Ascending aorta (tissue), 2 donors: ENCODE measurements around the gene UBE2E2. TPM values are rescaled to one million over a fixed set of nuclear protein-coding genes. Genes with fewer than 3 reads are reported as not detected.

Experiments used
- DNase-seq, 2 donors: peaks; one replicate each; pipeline ENCODE4 v3.0.0-alpha.2; 2019; ENCODE audit warnings: low spot score in 2 of 2
- H3K27ac ChIP-seq, 2 donors: fragments of 200-600 bp; sonication (generic); one replicate each; pipeline ENCODE4 v1.5.1; 2016 to 2017; ENCODE audit warnings: mild to moderate bottlenecking in 1 of 2
- H3K27me3 ChIP-seq: fragments of 200-600 bp; sonication (generic); one replicate; pipeline ENCODE4 v1.5.1; 2017
- H3K36me3 ChIP-seq, 2 donors: fragments of 200-600 bp; sonication (generic); one replicate each; pipeline ENCODE4 v1.5.1; 2016
- H3K4me1 ChIP-seq, 2 donors: fragments of 200-600 bp; sonication (generic); one replicate each; pipeline ENCODE4 v1.5.1; 2016 to 2017; ENCODE audit warnings: mild to moderate bottlenecking in 1 of 2
- H3K4me3 ChIP-seq, 2 donors: fragments of 200-600 bp; sonication (generic); one replicate each; pipeline ENCODE4 v1.5.1; 2016 to 2017; ENCODE audit warnings: mild to moderate bottlenecking in 1 of 2
- H3K9me3 ChIP-seq, 2 donors: fragments of 200-600 bp; sonication (generic); one replicate each; pipeline ENCODE4 v1.5.1; 2016
- intact Hi-C: fragments of 100-400 bp; cut with DNase I; formaldehyde crosslinking; loops from one replicate; pipeline ENCODE4 v1.15.1; 2023
- total RNA-seq: library from RNA; depleted of rRNA; stranded (reverse); fragments of >200 nt; gene quantifications from one replicate; pipeline ENCODE4 v1.1.0, GENCODE V29; 2016
- TF ChIP-seq, protein P1 (sequence below), 3 experiments: fragments of 200-600 bp in 2 of 3; fragments of 450-650 bp in 1 of 3; sonication (generic) in 2 of 3; IDR thresholded peaks; one replicate each; pipeline ENCODE4 v1.5.1; 2016 to 2019; ENCODE audit warnings: antibody characterized with exemption in 3 of 3, mild to moderate bottlenecking in 1 of 3, moderate library complexity in 1 of 3

UBE2E2 gene
- 5.3 TPM for total RNA-seq

DNA sequence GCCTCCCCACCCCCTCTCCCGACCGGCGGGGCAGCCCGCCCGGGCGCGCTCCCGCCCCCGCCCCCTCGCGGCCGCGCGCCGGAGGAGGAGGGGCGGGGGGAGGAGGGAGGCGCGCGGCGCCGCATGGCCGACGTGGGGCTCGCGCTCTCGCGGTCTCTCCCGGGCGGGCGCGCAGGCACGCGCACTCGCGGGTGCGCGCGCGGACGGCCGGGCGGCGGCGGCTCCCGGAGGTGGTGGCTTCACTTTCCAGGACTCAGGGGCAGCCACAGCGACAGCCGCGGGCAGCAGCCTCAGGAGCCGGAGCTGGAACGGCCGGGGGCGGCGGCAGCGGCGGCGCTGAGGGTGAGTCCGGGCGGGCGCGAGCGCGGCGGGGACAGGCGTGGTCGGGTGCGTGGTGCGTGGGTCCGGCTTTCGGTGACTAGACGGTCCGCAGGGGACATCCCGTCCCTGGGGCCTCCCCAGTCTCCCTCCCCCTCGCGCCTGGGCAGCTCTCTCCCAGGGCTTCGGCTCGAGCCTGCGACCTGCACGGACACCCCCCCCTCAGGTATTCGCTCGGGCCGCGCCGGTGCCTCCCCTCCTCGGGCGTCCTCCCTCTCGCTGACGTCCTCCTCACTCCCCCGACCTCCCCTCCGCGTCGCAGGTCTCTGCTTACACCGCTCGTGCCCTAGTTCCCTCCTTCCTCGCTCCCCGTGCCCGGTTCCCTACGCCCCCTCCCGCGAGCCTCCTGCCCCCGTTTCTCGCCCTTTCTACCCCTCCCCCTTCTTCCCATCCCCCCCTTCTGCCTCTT is at the start of gene UBE2E2:
Gene UBE2E2 (plus strand): TSS at position 407 of the 787 bp plus-strand sequence.
- peak in 1 of 2 donors; percentile 85 for DNase-seq
- intact Hi-C loops, result loop anchor here (5.0 to 10.0 kb wide), 4 partner anchors 59 to 742 kb away; partner anchors contain the start of genes NR1D2 and UBE2E1
- Histone ChIP-seq H3K4me3 (peak within 1 kb of the TSS; percentile 90 to 99), H3K4me1 (peaks cover 0 to 4% of the 10 kb centered on the region in 2 donors), H3K27me3 (no peaks in the 10 kb centered on the region), H3K36me3 (no peaks in the 10 kb centered on the region), H3K27ac (peak within 1 kb of the TSS; percentile 83 to 90), H3K9me3 (no peaks in the 10 kb centered on the region)
- TF ChIP-seq, protein P1, sequence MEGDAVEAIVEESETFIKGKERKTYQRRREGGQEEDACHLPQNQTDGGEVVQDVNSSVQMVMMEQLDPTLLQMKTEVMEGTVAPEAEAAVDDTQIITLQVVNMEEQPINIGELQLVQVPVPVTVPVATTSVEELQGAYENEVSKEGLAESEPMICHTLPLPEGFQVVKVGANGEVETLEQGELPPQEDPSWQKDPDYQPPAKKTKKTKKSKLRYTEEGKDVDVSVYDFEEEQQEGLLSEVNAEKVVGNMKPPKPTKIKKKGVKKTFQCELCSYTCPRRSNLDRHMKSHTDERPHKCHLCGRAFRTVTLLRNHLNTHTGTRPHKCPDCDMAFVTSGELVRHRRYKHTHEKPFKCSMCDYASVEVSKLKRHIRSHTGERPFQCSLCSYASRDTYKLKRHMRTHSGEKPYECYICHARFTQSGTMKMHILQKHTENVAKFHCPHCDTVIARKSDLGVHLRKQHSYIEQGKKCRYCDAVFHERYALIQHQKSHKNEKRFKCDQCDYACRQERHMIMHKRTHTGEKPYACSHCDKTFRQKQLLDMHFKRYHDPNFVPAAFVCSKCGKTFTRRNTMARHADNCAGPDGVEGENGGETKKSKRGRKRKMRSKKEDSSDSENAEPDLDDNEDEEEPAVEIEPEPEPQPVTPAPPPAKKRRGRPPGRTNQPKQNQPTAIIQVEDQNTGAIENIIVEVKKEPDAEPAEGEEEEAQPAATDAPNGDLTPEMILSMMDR (IDR thresholded peaks at IDR 0.05), result no peak

DNA sequence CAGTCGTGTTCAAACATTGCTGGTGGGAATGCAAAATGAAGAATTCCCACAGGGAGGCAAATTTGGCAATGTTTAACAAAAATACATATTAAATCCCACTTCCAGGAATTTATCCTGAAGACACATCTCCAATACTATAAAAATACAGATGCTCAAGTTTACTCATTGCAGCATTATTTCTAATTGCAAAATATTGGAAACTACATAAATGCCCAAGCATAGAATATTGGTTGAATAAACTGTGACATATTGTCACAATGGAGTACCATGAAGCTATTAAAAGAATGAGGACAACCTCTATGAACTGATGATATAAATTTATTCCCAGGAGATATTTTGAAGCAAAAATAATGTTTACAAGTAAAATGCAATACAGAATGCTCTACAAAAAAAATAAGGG is 49.7 kb upstream of the UBE2E2 start:
- H3K9me3 ChIP-seq, result peaks cover 0 to 11% of the 10 kb centered on the region in 2 donors
- no peak for DNase-seq
- TF ChIP-seq, protein P1 (IDR thresholded peaks at IDR 0.05), result no peak
- H3K4me1 ChIP-seq, result no peaks in the 10 kb centered on the region
- H3K27me3 ChIP-seq, result no peaks in the 10 kb centered on the region
- intact Hi-C loops, result no loop called here
- H3K4me3 ChIP-seq, result no peak overlapping the region
- H3K27ac ChIP-seq, result no peak overlapping the region
- no peaks in the 10 kb centered on the region for H3K36me3 ChIP-seq

DNA sequence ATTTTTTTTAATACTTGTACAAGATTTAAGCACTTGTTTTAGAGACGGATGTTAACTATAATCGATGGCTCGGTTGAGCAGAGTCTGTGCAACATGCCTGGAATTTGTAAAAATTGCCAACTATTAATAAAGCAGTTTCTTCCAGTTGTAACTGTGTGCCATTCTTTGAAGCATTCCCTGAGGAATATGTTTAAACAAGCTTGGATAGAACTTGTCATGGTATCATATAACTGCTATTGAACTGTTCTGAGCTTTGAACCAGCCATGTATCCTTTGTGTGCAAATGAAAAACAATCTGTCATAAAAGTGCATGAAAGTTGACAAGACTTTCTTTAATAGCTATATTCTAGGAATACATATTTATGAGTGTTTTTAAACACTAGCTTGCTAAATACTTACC is 45.8 kb upstream of the UBE2E2 start:
- Histone ChIP-seq H3K9me3 (peaks cover 0 to 11% of the 10 kb centered on the region in 2 donors), H3K4me3 (no peak overlapping the region), H3K27me3 (no peaks in the 10 kb centered on the region), H3K4me1 (no peaks in the 10 kb centered on the region), H3K36me3 (no peaks in the 10 kb centered on the region), H3K27ac (no peak overlapping the region)
- no peak for DNase-seq
- intact Hi-C loops, result no loop called here
- TF ChIP-seq, protein P1 (IDR thresholded peaks at IDR 0.05), result no peak

DNA sequence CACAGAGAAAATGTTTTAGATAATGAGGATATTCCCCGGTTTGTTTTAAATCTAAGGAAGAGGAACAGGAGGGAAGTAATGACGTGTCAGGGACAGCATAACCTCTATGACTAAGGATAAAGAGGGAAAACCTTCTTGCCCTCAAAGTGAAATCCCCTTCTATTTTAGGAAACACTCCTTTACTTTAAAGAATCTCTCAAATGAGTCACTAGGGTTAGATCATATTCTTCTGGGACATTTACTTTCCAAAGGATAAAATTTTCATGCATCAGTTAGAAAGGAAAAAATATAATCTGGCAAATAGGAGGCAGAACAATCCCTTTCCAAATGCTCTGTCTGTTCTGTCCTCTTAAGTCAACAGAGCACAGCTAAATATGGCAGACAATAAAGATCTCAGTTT is 43.2 kb upstream of the UBE2E2 start:
- H3K27ac ChIP-seq, result no peak overlapping the region
- no peaks in the 10 kb centered on the region for H3K36me3 ChIP-seq
- peaks cover 0 to 9% of the 10 kb centered on the region in 2 donors for H3K9me3 ChIP-seq
- no peaks in the 10 kb centered on the region for H3K4me1 ChIP-seq
- no peak overlapping the region for H3K4me3 ChIP-seq
- intact Hi-C loops, result no loop called here
- no peak for DNase-seq
- H3K27me3 ChIP-seq, result no peaks in the 10 kb centered on the region
- TF ChIP-seq, protein P1 (IDR thresholded peaks at IDR 0.05), result no peak

DNA sequence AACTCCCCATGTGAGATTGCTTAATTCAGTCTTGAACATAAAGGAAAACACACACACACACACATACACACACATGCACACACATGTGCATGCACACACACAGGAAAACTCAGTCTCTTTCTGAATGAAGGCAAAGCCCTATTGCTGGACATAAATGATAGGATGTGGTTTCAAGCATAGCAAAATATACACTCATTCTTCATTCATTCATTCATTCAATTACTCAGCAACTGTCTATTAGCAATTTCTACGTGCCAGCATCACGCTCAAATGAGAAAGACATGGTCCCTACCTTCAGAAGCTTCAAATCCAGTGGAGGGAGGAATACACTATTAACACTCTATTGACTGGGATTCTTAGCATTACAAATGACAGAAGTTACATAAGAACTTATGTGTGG is 41.8 kb upstream of the UBE2E2 start:
- DNase-seq, result no peak
- Histone ChIP-seq H3K4me1 (no peaks in the 10 kb centered on the region), H3K27me3 (no peaks in the 10 kb centered on the region), H3K36me3 (no peaks in the 10 kb centered on the region), H3K9me3 (no peaks in the 10 kb centered on the region), H3K4me3 (no peak overlapping the region), H3K27ac (no peak overlapping the region)
- intact Hi-C loops, result no loop called here
- TF ChIP-seq, protein P1 (IDR thresholded peaks at IDR 0.05), result no peak
